ENCODE results near the gene MELTF.

MELTF gene

GRCh38 chr3:197011780-197012539 is 17.7 kb downstream of the MELTF start:
- TF ChIP-seq CTCF (conservative IDR thresholded peaks at IDR 0.05) (no peak), ZFX (IDR thresholded peaks at IDR 0.05) (no peak)
- no peak overlapping the region for H3K27ac ChIP-seq

- H3K27ac ChIP-seq, result no peak overlapping the region
- no peak for TF ChIP-seq CTCF (conservative IDR thresholded peaks at IDR 0.05)
- TF ChIP-seq ZFX (IDR thresholded peaks at IDR 0.05), result no peak
Observed at GRCh38 chr3:197010556-197011351, 18.9 kb downstream of the MELTF start.

- H3K27ac ChIP-seq, result no peak overlapping the region
- no peak for TF ChIP-seq ZFX (IDR thresholded peaks at IDR 0.05)
- no peak for TF ChIP-seq CTCF (conservative IDR thresholded peaks at IDR 0.05)
Observed at GRCh38 chr3:197009532-197010019, 20.0 kb downstream of the MELTF start.

- TF ChIP-seq ZFX (IDR thresholded peaks at IDR 0.05) (no peak), CTCF (conservative IDR thresholded peaks at IDR 0.05) (no peak)
- no peak overlapping the region for H3K27ac ChIP-seq
Observed at GRCh38 chr3:197008436-197009209, 21.0 kb downstream of the MELTF start.

GRCh38 chr3:197007953-197008352 is 21.7 kb downstream of the MELTF start:
- TF ChIP-seq ZFX (IDR thresholded peaks at IDR 0.05) (no peak), CTCF (conservative IDR thresholded peaks at IDR 0.05) (no peak)
- no peak overlapping the region for H3K27ac ChIP-seq

- TF ChIP-seq ZFX (IDR thresholded peaks at IDR 0.05), result no peak
- no peak for TF ChIP-seq CTCF (conservative IDR thresholded peaks at IDR 0.05)
Observed at GRCh38 chr3:197007296-197007940, 22.2 kb downstream of the MELTF start.

More at GRCh38 chr3:197007296-197007940, 22.2 kb downstream of the MELTF start:
- H3K27ac ChIP-seq, result no peak overlapping the region
